H1 (cell line): ENCODE data around the gene CKLF. TPM values are rescaled to one million over a fixed set of nuclear protein-coding genes. Genes with fewer than 3 reads are reported as not detected.
A peak's percentile ranks its signal among the peaks of the same experiment; 100 is the strongest.

Source experiments
- ATF2 ChIP-seq: IDR thresholded peaks from 2 replicates; pipeline ENCODE4 v1.6.1; 2012; ENCODE audit warnings: low read length, inconsistent platforms
- EGR1 ChIP-seq: IDR thresholded peaks from 2 replicates; pipeline ENCODE4 v1.6.1; 2011; ENCODE audit warnings: low read depth, low read length, borderline replicate concordance
- HDAC6 ChIP-seq: IDR thresholded peaks from one replicate; pipeline ENCODE4 v1.7.1; 2012; ENCODE audit warnings: low read depth, mild to moderate bottlenecking, inconsistent platforms, low read length, moderate library complexity
- POLR2AphosphoS5 ChIP-seq: IDR thresholded peaks from 2 replicates; pipeline ENCODE4 v1.6.1; 2011; ENCODE audit warnings: low read depth, low read length
- RAD21 ChIP-seq, 2 experiments: IDR thresholded peaks in 1 of 2; conservative IDR thresholded peaks in 1 of 2; 2 replicates each; pipeline ENCODE4 v1.6.1; 2011; ENCODE audit warnings: low read depth in 2 of 2, low read length in 2 of 2, improper control_type of control experiment in 1 of 2, inconsistent platforms in 1 of 2, mild to moderate bottlenecking in 1 of 2, moderate library complexity in 1 of 2
- polyA plus RNA-seq, 7 experiments: library from polyadenylated mRNA; depleted of rRNA in 3 of 7; stranded (reverse) in 5 of 7; unstranded in 2 of 7; fragments of >200 nt in 5 of 7; fragments of 200-250 nt in 2 of 7; gene quantifications; 1 replicate in 5 of 7; 2 replicates in 1 of 7; 4 replicates in 1 of 7; pipeline versions ENCODE4 v1.2.1 to v1.2.3, GENCODE V29; 2011 to 2013; ENCODE audit warnings: missing spikeins in 2 of 7, mixed read lengths in 2 of 7
- total RNA-seq: library from RNA; stranded (reverse); fragmentation: NEBNext Ultra II Directional; extraction: Animal tissue kit (Norgen Biotek cat#: 25700); gene quantifications from 2 replicates; pipeline ENCODE4 v1.2.1, GENCODE V29; 2021
- TF ChIP-seq, protein P1 (sequence below), 3 experiments: IDR thresholded peaks; 1 replicate in 2 of 3; 2 replicates in 1 of 3; pipeline versions ENCODE4 v1.5.1 to v1.6.1; 2011; ENCODE audit warnings: low read length in 3 of 3, mild to moderate bottlenecking in 3 of 3, inconsistent platforms in 2 of 3, low read depth in 1 of 3, moderate library complexity in 1 of 3; ENCODE audit not compliant: insufficient read depth in 1 of 3; ENCODE audit errors: control extremely low read depth in 1 of 3

The CKLF gene
- total and polyA plus RNA-seq, 2 of the 8 experiments (the other 6 are each of a cell fraction or from before 2014, with no cell fraction given): 21.1 to 63.5 TPM

DNA sequence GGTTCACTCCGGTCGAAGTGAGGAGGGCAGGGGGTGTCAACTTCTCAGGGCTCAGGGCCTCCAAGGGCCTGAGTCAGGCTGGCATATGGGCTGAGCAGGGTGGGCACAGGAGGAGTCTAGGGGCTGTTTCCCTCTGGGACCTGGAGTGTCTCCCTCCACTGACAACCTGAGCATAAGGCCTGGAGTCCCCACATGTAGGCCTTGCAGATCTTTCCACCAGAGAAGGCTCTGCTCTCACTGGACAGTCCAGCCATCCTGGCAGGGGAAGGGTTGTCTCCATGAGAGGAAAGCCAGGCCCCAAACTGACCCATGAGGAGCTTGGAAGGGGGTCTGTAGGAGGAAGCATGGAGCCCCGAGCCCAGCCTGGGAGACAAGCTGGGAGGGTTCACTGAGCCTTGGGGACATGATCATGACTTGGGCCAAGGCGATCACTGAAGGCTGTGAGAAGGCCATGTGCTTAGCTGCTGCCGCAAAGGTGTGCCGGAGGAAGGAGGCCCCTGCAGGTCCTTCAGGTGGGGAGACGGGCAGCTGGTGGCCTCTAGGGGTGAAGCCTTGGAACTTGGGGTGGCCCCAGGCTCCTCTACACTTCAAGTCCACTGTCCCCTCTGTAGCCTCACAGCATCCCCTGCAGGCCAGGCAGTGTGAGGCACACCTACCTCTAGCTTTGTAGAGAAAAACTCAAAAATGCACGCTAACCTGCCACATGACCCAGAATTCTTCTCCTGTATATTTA, 36.8 kb downstream of the CKLF start (continued):
- TF ChIP-seq RAD21 (IDR thresholded peaks at IDR 0.05 in 1 of 2, conservative IDR thresholded peaks at IDR 0.05 in 1 of 2; ENCODE audit: low read depth in 2 of 2, low read length in 2 of 2) (peak; percentile 93 to 94), POLR2AphosphoS5 (no peak), ATF2 (no peak), HDAC6 (no peak), EGR1 (no peak)
- TF ChIP-seq, protein P1, sequence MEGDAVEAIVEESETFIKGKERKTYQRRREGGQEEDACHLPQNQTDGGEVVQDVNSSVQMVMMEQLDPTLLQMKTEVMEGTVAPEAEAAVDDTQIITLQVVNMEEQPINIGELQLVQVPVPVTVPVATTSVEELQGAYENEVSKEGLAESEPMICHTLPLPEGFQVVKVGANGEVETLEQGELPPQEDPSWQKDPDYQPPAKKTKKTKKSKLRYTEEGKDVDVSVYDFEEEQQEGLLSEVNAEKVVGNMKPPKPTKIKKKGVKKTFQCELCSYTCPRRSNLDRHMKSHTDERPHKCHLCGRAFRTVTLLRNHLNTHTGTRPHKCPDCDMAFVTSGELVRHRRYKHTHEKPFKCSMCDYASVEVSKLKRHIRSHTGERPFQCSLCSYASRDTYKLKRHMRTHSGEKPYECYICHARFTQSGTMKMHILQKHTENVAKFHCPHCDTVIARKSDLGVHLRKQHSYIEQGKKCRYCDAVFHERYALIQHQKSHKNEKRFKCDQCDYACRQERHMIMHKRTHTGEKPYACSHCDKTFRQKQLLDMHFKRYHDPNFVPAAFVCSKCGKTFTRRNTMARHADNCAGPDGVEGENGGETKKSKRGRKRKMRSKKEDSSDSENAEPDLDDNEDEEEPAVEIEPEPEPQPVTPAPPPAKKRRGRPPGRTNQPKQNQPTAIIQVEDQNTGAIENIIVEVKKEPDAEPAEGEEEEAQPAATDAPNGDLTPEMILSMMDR (IDR thresholded peaks at IDR 0.05; ENCODE audit: control extremely low read depth in 1 of 3, insufficient read depth in 1 of 3, low read depth in 1 of 3, low read length in 3 of 3): peak; percentile 89 to 99 (median 94)
